Activated CD4-positive, alpha-beta T cell treated with anti-CD3 and anti-CD28 coated beads, Interleukin-2, amount 50 U/mL, for 4 hours (primary cell): ENCODE results near the gene KLHDC1.

Experiments
- DNase-seq, 2 experiments: peaks; one replicate each; pipeline ENCODE4 v3.0.0-alpha.2; 2020

KLHDC1 gene

GRCh38 chr14:49792618-49793017 is 99.7 kb downstream of the KLHDC1 start:
- DNase-seq: no peak

GRCh38 chr14:49796025-49796424 is 103.1 kb downstream of the KLHDC1 start:
- DNase-seq: no peak
